GM12874 (cell line): ENCODE data around the gene TP73.

Source experiments
- TF ChIP-seq, protein P1 (sequence below): IDR thresholded peaks from 2 replicates; pipeline ENCODE4 v1.5.1; 2011; ENCODE audit warnings: low read depth, mild to moderate bottlenecking, control low read depth, low read length, moderate library complexity; ENCODE audit not compliant: insufficient read depth

The TP73 gene

DNA sequence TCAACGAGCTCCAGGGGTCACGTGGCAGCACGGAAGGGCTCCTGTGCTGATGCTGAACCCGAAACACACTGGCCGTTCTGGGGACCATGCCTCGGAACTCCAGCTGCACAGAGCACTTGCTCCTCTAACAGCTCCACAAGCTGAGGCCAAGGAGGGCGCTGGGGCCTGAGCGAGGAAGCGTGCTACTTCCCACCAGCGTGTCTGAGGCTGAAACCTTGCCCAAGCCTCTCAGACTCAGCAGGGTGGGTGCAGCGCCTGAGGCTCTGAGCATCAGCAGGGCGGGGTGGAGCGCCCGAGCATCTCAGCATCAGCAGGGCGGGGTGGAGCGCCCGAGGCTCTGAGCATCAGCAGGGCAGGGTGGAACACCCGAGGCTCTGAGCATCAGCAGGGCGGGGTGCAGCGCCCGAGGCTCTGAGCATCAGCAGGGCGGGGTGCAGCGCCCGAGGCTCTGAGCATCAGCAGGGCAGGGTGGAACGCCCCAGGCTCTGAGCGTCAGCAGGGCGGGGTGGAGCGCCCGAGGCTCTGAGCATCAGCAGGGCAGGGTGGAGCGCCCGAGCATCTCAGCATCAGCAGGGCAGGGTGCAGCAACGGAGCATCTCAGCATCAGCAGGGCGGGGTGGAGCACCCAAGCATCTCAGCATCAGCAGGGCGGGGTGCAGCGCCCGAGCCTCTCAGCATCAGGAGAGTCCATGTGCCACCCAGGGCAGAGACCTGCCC is 12.0 kb upstream of the TP73 start:
- TF ChIP-seq, protein P1, sequence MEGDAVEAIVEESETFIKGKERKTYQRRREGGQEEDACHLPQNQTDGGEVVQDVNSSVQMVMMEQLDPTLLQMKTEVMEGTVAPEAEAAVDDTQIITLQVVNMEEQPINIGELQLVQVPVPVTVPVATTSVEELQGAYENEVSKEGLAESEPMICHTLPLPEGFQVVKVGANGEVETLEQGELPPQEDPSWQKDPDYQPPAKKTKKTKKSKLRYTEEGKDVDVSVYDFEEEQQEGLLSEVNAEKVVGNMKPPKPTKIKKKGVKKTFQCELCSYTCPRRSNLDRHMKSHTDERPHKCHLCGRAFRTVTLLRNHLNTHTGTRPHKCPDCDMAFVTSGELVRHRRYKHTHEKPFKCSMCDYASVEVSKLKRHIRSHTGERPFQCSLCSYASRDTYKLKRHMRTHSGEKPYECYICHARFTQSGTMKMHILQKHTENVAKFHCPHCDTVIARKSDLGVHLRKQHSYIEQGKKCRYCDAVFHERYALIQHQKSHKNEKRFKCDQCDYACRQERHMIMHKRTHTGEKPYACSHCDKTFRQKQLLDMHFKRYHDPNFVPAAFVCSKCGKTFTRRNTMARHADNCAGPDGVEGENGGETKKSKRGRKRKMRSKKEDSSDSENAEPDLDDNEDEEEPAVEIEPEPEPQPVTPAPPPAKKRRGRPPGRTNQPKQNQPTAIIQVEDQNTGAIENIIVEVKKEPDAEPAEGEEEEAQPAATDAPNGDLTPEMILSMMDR, result no peak

DNA sequence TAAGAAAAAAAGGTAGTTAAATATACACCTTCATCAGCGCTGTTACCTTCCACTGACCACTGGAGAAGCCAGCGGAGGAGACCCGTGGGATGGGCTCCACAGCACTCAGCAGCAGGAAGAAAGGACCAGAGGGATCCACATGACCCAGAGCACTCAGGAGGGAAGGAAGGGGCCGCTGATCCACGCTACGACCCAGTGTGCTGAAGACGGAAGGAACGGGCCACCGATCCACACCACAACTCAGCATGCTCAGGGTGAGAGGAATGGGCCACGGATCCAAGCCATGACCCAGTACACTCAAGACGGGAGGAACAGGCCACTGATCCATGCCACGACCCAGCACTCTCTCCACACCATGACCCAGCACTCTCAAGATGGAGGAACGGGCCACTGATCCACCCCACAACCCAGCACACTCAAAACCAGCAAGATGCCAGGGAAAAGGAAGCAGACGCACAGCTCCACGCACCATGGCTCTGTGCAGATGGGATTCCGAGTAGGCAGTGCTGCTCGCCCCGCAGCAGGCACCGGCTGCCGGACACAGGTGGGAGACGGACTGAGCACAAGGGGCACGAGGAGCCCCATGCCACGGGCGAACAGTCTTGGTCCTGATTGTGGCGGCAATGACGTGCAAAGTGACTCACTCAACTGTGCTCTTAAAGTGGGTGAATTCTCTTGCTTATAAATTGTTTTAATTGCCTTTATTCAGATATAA is 11.1 kb upstream of the TP73 start:
- TF ChIP-seq, protein P1, result no peak

DNA sequence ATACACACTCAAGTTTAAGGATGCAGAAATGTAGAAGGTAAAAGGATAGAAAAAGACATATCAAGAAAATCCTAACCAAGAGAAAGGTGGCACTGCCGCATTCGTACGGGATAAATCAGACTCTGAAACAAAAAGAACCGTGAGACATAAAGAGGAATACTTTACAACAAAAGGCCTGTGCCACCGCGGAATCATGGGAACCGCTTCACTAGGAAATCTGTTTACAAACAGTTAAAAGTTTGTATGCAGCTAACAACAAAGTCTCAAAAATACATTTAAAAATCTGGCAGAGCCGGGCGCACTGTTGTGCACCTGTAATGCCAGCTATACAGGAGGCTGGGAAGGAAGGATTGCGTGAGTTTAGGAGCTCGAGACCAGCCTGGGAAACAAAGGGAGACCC is 10.5 kb upstream of the TP73 start:
- TF ChIP-seq, protein P1, result no peak

DNA sequence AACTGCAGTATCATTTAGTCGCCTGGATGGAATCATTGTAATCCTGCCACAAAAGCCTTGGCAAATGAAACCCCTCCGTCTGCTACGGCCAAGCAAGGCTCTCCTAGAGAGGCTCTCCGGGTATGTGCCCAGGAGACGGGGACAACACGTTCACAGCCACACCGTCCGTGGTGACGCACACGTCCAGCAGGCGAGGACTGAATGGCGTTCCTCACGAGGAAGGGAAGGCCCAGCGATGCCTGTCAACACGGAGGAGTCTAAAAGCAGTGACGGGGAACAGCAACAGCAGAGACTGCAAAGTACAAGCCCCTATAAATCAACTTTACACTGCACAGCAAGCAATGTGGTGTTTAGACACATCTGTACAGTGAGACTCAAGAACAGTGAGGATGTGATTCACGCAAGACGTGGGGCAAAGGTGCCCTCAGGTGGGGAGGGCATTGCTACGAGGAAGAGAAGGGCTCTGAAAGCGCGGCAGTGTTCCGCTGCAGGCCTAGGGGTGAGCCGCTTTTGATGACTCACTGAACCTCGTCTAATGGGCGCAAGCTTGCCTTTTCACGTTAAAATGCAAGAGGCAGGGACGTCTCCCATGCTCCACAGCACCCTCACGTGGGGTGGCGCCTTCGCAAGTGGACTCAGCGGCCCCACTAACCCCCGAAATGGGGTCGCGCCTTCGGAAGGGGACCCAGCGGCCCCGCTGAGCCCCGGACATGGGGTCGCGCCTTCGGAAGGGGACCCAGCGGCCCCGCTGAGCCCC is 9.2 kb upstream of the TP73 start:
- TF ChIP-seq, protein P1, result no peak

DNA sequence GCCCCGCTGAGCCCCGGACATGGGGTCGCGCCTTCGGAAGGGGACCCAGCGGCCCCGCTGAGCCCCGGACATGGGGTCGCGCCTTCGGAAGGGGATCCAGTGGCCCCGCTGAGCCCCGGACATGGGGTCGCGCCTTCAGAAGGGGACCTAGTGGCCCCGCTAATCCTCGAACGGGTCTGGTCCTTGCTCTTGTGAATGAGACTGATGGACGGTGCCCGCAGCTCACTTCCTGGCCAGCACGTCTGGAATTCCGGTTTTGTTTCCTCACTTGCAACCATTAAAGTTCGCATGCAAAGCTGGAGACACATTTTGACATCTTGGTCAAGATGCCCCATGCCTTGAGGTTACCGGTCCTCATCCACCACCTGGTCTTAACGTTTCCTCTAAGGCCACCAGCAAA is 8.0 kb upstream of the TP73 start:
- TF ChIP-seq, protein P1, result no peak

DNA sequence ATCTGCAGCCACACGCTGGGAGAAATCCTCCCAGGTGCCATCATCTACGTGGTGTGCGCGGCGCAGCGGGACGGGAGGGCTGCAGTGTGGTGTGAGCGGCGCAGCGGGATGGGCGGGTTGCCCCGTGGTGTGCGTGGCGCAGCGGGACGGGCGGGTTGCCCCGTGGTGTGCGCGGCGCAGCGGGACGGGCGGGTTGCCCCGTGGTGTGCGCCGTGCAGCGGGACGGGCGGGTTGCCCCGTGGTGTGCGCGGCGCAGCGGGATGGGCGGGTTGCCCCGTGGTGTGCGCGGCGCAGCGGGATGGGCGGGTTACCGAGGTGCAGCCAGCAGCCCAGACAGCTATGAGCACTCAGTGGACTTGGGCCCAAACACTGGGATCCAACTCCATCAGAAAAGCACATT is 7.1 kb upstream of the TP73 start:
- TF ChIP-seq, protein P1, result no peak

DNA sequence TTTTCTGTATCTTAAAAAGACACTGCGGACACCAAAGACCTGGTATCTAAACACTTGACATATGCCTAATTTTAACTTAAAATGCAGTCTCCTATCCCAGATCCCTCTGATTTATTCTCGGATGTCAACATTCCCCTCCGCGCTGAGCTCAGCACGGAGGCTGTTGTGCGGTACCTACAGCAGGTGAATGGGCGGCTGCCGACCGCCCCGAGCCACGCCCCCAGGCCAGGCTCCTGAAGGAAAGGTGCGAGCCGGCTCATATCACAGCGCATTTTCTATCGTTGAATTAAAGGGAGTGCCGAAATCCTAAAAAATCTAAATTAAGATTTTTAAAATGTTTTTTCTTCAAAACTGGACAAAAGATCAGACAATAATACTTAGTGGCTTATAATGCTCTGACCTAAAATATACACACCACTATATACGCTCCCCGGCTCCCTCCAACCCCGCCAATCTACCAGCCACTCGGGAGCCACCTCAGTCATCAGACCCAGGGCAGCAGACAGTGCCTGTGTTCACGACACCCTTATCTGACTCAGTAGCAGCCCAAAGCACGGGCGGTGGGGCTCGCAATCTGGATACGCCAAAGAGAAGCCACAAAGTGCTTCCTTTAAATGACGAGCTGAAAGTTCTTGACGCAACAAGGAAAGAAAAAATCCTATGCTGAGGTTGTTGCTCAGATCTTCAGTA is 6.5 kb upstream of the TP73 start:
- TF ChIP-seq, protein P1, result no peak
